Jurkat, Clone E6-1 (cell line): ENCODE results near the gene TNFRSF11A.

Source experiments
- DNase-seq: peaks from one replicate; pipeline ENCODE4 v3.0.0-alpha.2; 2011; ENCODE audit warnings: low read depth, low spot score
- H3K4me3 ChIP-seq: 2 replicates; pipeline ENCODE4 v1.5.1; 2011; ENCODE audit warnings: mild to moderate bottlenecking, low read length, control low read depth, moderate library complexity

The TNFRSF11A gene

GRCh38 chr18:62371436-62371835 lies 46.3 kb downstream of the TNFRSF11A start:
- no peak overlapping the region for H3K4me3 ChIP-seq
- no peak for DNase-seq

GRCh38 chr18:62372156-62372555 lies 47.0 kb downstream of the TNFRSF11A start:
- H3K4me3 ChIP-seq: no peak overlapping the region
- DNase-seq: no peak

GRCh38 chr18:62372882-62373281 lies 47.8 kb downstream of the TNFRSF11A start:
- H3K4me3 ChIP-seq: no peak overlapping the region
- no peak for DNase-seq

- no peak overlapping the region for H3K4me3 ChIP-seq
- DNase-seq: no peak
Observed at GRCh38 chr18:62374410-62374965, 49.4 kb downstream of the TNFRSF11A start.

- H3K4me3 ChIP-seq: no peak overlapping the region
- no peak for DNase-seq
Observed at GRCh38 chr18:62377131-62377807, 52.2 kb downstream of the TNFRSF11A start.

GRCh38 chr18:62379051-62379450 lies 53.9 kb downstream of the TNFRSF11A start:
- no peak for DNase-seq

GRCh38 chr18:62381373-62381772 lies 56.3 kb downstream of the TNFRSF11A start:
- no peak overlapping the region for H3K4me3 ChIP-seq
- DNase-seq: no peak

More at GRCh38 chr18:62379051-62379450, 53.9 kb downstream of the TNFRSF11A start:
- no peak overlapping the region for H3K4me3 ChIP-seq

GRCh38 chr18:62384068-62384467 lies 59.0 kb downstream of the TNFRSF11A start:
- no peak for DNase-seq
- no peak overlapping the region for H3K4me3 ChIP-seq

GRCh38 chr18:62384610-62385097 lies 59.5 kb downstream of the TNFRSF11A start:
- no peak for DNase-seq
- no peak overlapping the region for H3K4me3 ChIP-seq

GRCh38 chr18:62386091-62386490 lies 61.0 kb downstream of the TNFRSF11A start:
- no peak overlapping the region for H3K4me3 ChIP-seq
- DNase-seq: no peak

GRCh38 chr18:62386601-62387000 lies 61.5 kb downstream of the TNFRSF11A start:
- no peak overlapping the region for H3K4me3 ChIP-seq
- DNase-seq: no peak

GRCh38 chr18:62387257-62387656 lies 62.1 kb downstream of the TNFRSF11A start:
- no peak overlapping the region for H3K4me3 ChIP-seq
- no peak for DNase-seq

- H3K4me3 ChIP-seq: no peak overlapping the region
- DNase-seq: no peak
Observed at GRCh38 chr18:62388855-62389760, 64.0 kb downstream of the TNFRSF11A start.

GRCh38 chr18:62389761-62390481 lies 64.8 kb downstream of the TNFRSF11A start:
- no peak overlapping the region for H3K4me3 ChIP-seq
- no peak for DNase-seq

GRCh38 chr18:62394006-62394763 lies 69.1 kb downstream of the TNFRSF11A start:
- H3K4me3 ChIP-seq: no peak overlapping the region
- no peak for DNase-seq

GRCh38 chr18:62396381-62396780 lies 71.3 kb downstream of the TNFRSF11A start:
- no peak overlapping the region for H3K4me3 ChIP-seq
- DNase-seq: no peak

GRCh38 chr18:62396967-62397366 lies 71.9 kb downstream of the TNFRSF11A start:
- DNase-seq: no peak
- H3K4me3 ChIP-seq: no peak overlapping the region

- DNase-seq: no peak
- no peak overlapping the region for H3K4me3 ChIP-seq
Observed at GRCh38 chr18:62398291-62398690, 73.2 kb downstream of the TNFRSF11A start.

GRCh38 chr18:62399276-62399675 lies 74.2 kb downstream of the TNFRSF11A start:
- H3K4me3 ChIP-seq: no peak overlapping the region
- DNase-seq: no peak
